Left ventricle myocardium inferior (tissue), 1 donor: ENCODE results near the gene PPP1CA. TPM values are rescaled to one million over a fixed set of nuclear protein-coding genes. Genes with fewer than 3 reads are reported as not detected.

Source experiments
- DNase-seq: peaks from one replicate; pipeline ENCODE4 v3.0.0-alpha.2; 2020
- H3K27ac ChIP-seq: fragments of 200-600 bp; replicated peaks from 2 replicates; pipeline ENCODE4 v1.8.0; 2021
- H3K27me3 ChIP-seq: fragments of 200-600 bp; 2 replicates; pipeline ENCODE4 v1.8.0; 2021; ENCODE audit warnings: low read depth
- H3K36me3 ChIP-seq: fragments of 200-600 bp; 2 replicates; pipeline ENCODE4 v1.8.0; 2021
- H3K4me1 ChIP-seq: fragments of 200-600 bp; 2 replicates; pipeline ENCODE4 v1.8.0; 2021
- H3K4me3 ChIP-seq: fragments of 200-600 bp; 2 replicates; pipeline ENCODE4 v1.8.0; 2021; ENCODE audit warnings: mild to moderate bottlenecking, moderate library complexity
- H3K9me3 ChIP-seq: fragments of 200-600 bp; replicated peaks from 2 replicates; pipeline ENCODE4 v1.8.0; 2021
- CTCF ChIP-seq: fragments of 200-600 bp; IDR thresholded peaks from 2 replicates; pipeline ENCODE4 v1.8.0; 2021; ENCODE audit warnings: antibody characterized with exemption, mild to moderate bottlenecking, borderline replicate concordance
- intact Hi-C: fragments of 100-400 bp; cut with micrococcal nuclease; formaldehyde crosslinking; loops from one replicate; pipeline ENCODE4 v1.11.0; 2022
- total RNA-seq: library from RNA; stranded (reverse); fragmentation: NEBNext Ultra II Directional; extraction: Animal tissue kit (Norgen Biotek cat#: 25700); gene quantifications from one replicate; pipeline ENCODE4 v1.2.1, GENCODE V29; 2021
- donor health status: DM: no; HTN: yes; CAD: no; lungs with severe emphysema.

Gene PPP1CA
- total RNA-seq, 1 donor from 2014 or later = 86.0 TPM

GRCh38 chr11:67395555-67396258, 6.0 kb downstream of the PPP1CA start:
- no peaks in the 10 kb centered on the region for H3K27me3 ChIP-seq
- H3K9me3 ChIP-seq = no peaks in the 10 kb centered on the region
- peaks cover 63% of the 10 kb centered on the region for H3K4me1 ChIP-seq
- TF ChIP-seq CTCF = no peak
- no peak overlapping the region for H3K4me3 ChIP-seq
- H3K36me3 ChIP-seq = peaks cover 57% of the 10 kb centered on the region
- no peak for DNase-seq
- intact Hi-C loops = loop anchor here (10.0 kb wide), 1 partner anchor 109 kb away; the partner anchor contains the start of genes CDK2AP2 and PITPNM1
- H3K27ac ChIP-seq = no peak overlapping the region

GRCh38 chr11:67393990-67394389, 7.7 kb downstream of the PPP1CA start:
- Histone ChIP-seq H3K4me3 (no peak overlapping the region), H3K27ac (no peak overlapping the region), H3K4me1 (peaks cover 49% of the 10 kb centered on the region), H3K27me3 (no peaks in the 10 kb centered on the region), H3K9me3 (no peaks in the 10 kb centered on the region), H3K36me3 (peaks cover 44% of the 10 kb centered on the region)
- TF ChIP-seq CTCF = no peak
- intact Hi-C loops = loop anchor here (10.0 kb wide), 1 partner anchor 111 kb away; the partner anchor contains the start of genes CDK2AP2 and PITPNM1
- DNase-seq = no peak

- Histone ChIP-seq H3K4me3 (no peak overlapping the region), H3K27me3 (no peaks in the 10 kb centered on the region), H3K27ac (no peak overlapping the region), H3K4me1 (peaks cover 43% of the 10 kb centered on the region), H3K9me3 (no peaks in the 10 kb centered on the region), H3K36me3 (peaks cover 38% of the 10 kb centered on the region)
- intact Hi-C loops = loop anchor here (10.0 kb wide), 1 partner anchor 111 kb away; the partner anchor contains the start of genes CDK2AP2 and PITPNM1
- DNase-seq = no peak
- no peak for TF ChIP-seq CTCF
Measured at GRCh38 chr11:67393437-67393836, 8.2 kb downstream of the PPP1CA start.

- peaks cover 32% of the 10 kb centered on the region for H3K4me1 ChIP-seq
- H3K27ac ChIP-seq = peak overlapping the region; percentile 89
- H3K9me3 ChIP-seq = no peaks in the 10 kb centered on the region
- no peak for TF ChIP-seq CTCF
- DNase-seq = no peak
- intact Hi-C loops = loop anchor here (10.0 kb wide), 1 partner anchor 113 kb away; the partner anchor contains the start of genes CDK2AP2 and PITPNM1
- H3K27me3 ChIP-seq = no peaks in the 10 kb centered on the region
- peak overlapping the region; percentile 92 for H3K4me3 ChIP-seq
- H3K36me3 ChIP-seq = peaks cover 27% of the 10 kb centered on the region
Measured at GRCh38 chr11:67392183-67392715, 9.4 kb downstream of the PPP1CA start.

- no peak for TF ChIP-seq CTCF
- peak within 1 kb of the TSS; percentile 89 for H3K27ac ChIP-seq
- H3K4me1 ChIP-seq = peaks cover 24% of the 10 kb centered on the region
- H3K9me3 ChIP-seq = no peaks in the 10 kb centered on the region
- DNase-seq = peak; percentile 97
- peak within 1 kb of the TSS; percentile 92 for H3K4me3 ChIP-seq
- no peaks in the 10 kb centered on the region for H3K27me3 ChIP-seq
- intact Hi-C loops = loop anchor here (10.0 kb wide), 1 partner anchor 113 kb away; the partner anchor contains the start of genes CDK2AP2 and PITPNM1
- peaks cover 19% of the 10 kb centered on the region for H3K36me3 ChIP-seq
Measured at GRCh38 chr11:67391304-67392182, 10.1 kb downstream of the PPP1CA start, which contains the start of gene RAD9A. TSS of gene RAD9A (plus strand) at chr11:67391986. CDS start at chr11:67392045, 59 bp downstream.
